K562 (cell line): Measurements from ENCODE around the gene ECE2. TPM values are rescaled to one million over a fixed set of nuclear protein-coding genes. Genes with fewer than 3 reads are reported as not detected.
A peak's percentile ranks its signal among the peaks of the same experiment; 100 is the strongest.

ENCODE experiments used
- DACH1 ChIP-seq: fragments of 450-650 bp; IDR thresholded peaks from 2 replicates; pipeline ENCODE4 v1.6.1; 2018; ENCODE audit not compliant: partially characterized antibody
- DIDO1 ChIP-seq: fragments of 450-650 bp; IDR thresholded peaks from 2 replicates; pipeline ENCODE4 v1.6.1; 2016; ENCODE audit warnings: low read depth, missing biosample characterization, missing genetic modification characterization
- GATAD2B ChIP-seq: fragments of 450-650 bp; IDR thresholded peaks from 2 replicates; pipeline ENCODE4 v1.6.1; 2017; ENCODE audit warnings: mild to moderate bottlenecking, borderline replicate concordance
- PCBP1 ChIP-seq: fragments of 200-400 bp; formaldehyde crosslinking; IDR thresholded peaks from 2 replicates; pipeline ENCODE4 v1.6.1; 2018; ENCODE audit warnings: mild to moderate bottlenecking, low read depth, low read length; ENCODE audit not compliant: poor library complexity, severe bottlenecking
- PKNOX1 ChIP-seq: fragments of 450-650 bp; IDR thresholded peaks from 2 replicates; pipeline ENCODE4 v1.6.1; 2016
- PREB ChIP-seq: sonication (generic); formaldehyde crosslinking; IDR thresholded peaks from 2 replicates; pipeline ENCODE4 v1.8.1; 2023; ENCODE audit warnings: mild to moderate bottlenecking, missing genetic modification reagents
- RAD51 ChIP-seq: fragments of 450-650 bp; IDR thresholded peaks from 2 replicates; pipeline ENCODE4 v1.7.1; 2016; ENCODE audit warnings: low read depth, mild to moderate bottlenecking, borderline replicate concordance
- RCOR1 ChIP-seq, 2 experiments: IDR thresholded peaks; 2 replicates each; pipeline ENCODE4 v1.6.1; 2012; ENCODE audit warnings: low read depth in 2 of 2, low read length in 2 of 2, borderline replicate concordance in 1 of 2, improper control_type of control experiment in 1 of 2
- RFX5 ChIP-seq: IDR thresholded peaks from 2 replicates; pipeline ENCODE4 v1.6.1; 2011; ENCODE audit warnings: low read depth, mild to moderate bottlenecking, improper control_type of control experiment, low read length
- SP1 ChIP-seq: sonication (generic); formaldehyde crosslinking; IDR thresholded peaks from 2 replicates; pipeline ENCODE4 v1.8.1; 2022; ENCODE audit warnings: mild to moderate bottlenecking, missing genetic modification reagents
- TEAD1 ChIP-seq, 2 experiments: fragments of 450-650 bp in 1 of 2; sonication (generic) in 1 of 2; formaldehyde crosslinking; IDR thresholded peaks; 2 replicates each; pipeline versions ENCODE4 v1.4.0 to v1.8.0; 2020 to 2022; ENCODE audit warnings: mild to moderate bottlenecking in 2 of 2, missing genetic modification reagents in 1 of 2
- UBTF ChIP-seq, 2 experiments: IDR thresholded peaks; 2 replicates each; pipeline ENCODE4 v1.6.1; 2012; ENCODE audit warnings: improper control_type of control experiment in 2 of 2, low read depth in 2 of 2, low read length in 2 of 2, borderline replicate concordance in 1 of 2
- ZBTB2 ChIP-seq: fragments of 450-650 bp; IDR thresholded peaks from 2 replicates; pipeline ENCODE4 v1.6.1; 2016; ENCODE audit warnings: antibody characterized with exemption
- ZBTB7A ChIP-seq: IDR thresholded peaks from 2 replicates; pipeline ENCODE4 v1.6.1; 2011; ENCODE audit warnings: low read depth, mild to moderate bottlenecking, low read length, moderate library complexity, borderline replicate concordance; ENCODE audit not compliant: control insufficient read depth
- ZFX ChIP-seq: sonication (generic); formaldehyde crosslinking; IDR thresholded peaks from 2 replicates; pipeline ENCODE4 v1.8.0; 2022; ENCODE audit warnings: mild to moderate bottlenecking, missing genetic modification reagents, moderate library complexity
- ZMIZ1 ChIP-seq, 2 experiments: fragments of 150-350 bp in 1 of 2; IDR thresholded peaks; 2 replicates each; pipeline ENCODE4 v1.6.1; 2012 to 2016; ENCODE audit warnings: low read depth in 2 of 2, low read length in 2 of 2, mild to moderate bottlenecking in 1 of 2, moderate library complexity in 1 of 2
- ZNF143 ChIP-seq: sonication (generic); formaldehyde crosslinking; IDR thresholded peaks from 2 replicates; pipeline ENCODE4 v1.9.0; 2022; ENCODE audit warnings: mild to moderate bottlenecking, missing genetic modification reagents
- polyA plus RNA-seq, 8 experiments: library from polyadenylated mRNA; depleted of rRNA in 4 of 8; stranded (reverse) in 5 of 8; unstranded in 3 of 8; fragments of >200 nt; fragmentation: Nextera tagmentation in 2 of 8; fragmentation: Illumina TruSeq in 1 of 8; extraction: Ambion mirVana in 2 of 8; extraction: Trizol in 1 of 8; gene quantifications; 2 replicates each; pipeline versions ENCODE4 v1.2.1 to v1.2.3, GENCODE V29; 2011 to 2014; ENCODE audit warnings: inconsistent platforms in 1 of 8, missing spikeins in 1 of 8
- total RNA-seq, 7 experiments: library from RNA; depleted of rRNA in 6 of 7; stranded (reverse); fragments of >200 nt in 6 of 7; fragmentation: Illumina TruSeq in 2 of 7; extraction: Trizol in 2 of 7; gene quantifications; 2 replicates each; pipeline versions ENCODE4 v1.2.1 to v1.2.3, GENCODE V29; 2011 to 2021; ENCODE audit warnings: low replicate concordance in 1 of 7

ECE2 gene
- total and polyA plus RNA-seq, 9 of the 15 experiments (the other 6 are each of a cell fraction or from before 2014, with no cell fraction given), result not detected

GRCh38 chr3:184334470-184335158, 58.8 kb downstream of the ECE2 start (continued):
- TF ChIP-seq PREB (CRISPR knock-in tag) (no peak), ZBTB2 (no peak), PCBP1 (no peak), ZBTB7A (peak; percentile 40; the same call in 1 of the 2 replicates), ZFX (CRISPR knock-in tag) (peak; percentile 70), TEAD1 (CRISPR knock-in tag; IDR thresholded peaks at IDR 0.05) (no peak), GATAD2B (no peak), SP1 (CRISPR knock-in tag) (no peak), DACH1 (no peak), ZMIZ1 (IDR thresholded peaks at IDR 0.05; ENCODE audit: low read depth in 2 of 2, low read length in 2 of 2) (no peak), RAD51 (no peak), UBTF (IDR thresholded peaks at IDR 0.05; ENCODE audit: borderline replicate concordance in 1 of 2, low read depth in 2 of 2, low read length in 2 of 2) (no peak), DIDO1 (no peak), RCOR1 (IDR thresholded peaks at IDR 0.05; ENCODE audit: borderline replicate concordance in 1 of 2, low read depth in 2 of 2, low read length in 2 of 2) (peak in 1 of 2 experiments; percentile 58; a peak in 1 of 4 replicates), ZNF143 (CRISPR knock-in tag) (no peak), PKNOX1 (peak; percentile 71), RFX5 (no peak)
